HUES64 (cell line): Measurements from ENCODE around the gene ZNF181.

Experiments
- H3K27ac ChIP-seq: 2 replicates; pipeline ENCODE4 v1.7.0; 2013; ENCODE audit warnings: low read depth, low read length, inconsistent platforms
- H3K27me3 ChIP-seq: 2 replicates; pipeline ENCODE4 v1.6.1; 2013; ENCODE audit warnings: mild to moderate bottlenecking, low read length; ENCODE audit not compliant: insufficient read depth
- H3K36me3 ChIP-seq: 2 replicates; pipeline ENCODE4 v1.6.1; 2013; ENCODE audit warnings: mild to moderate bottlenecking, low read length; ENCODE audit not compliant: insufficient read depth
- H3K4me1 ChIP-seq: 2 replicates; pipeline ENCODE4 v1.6.1; 2013; ENCODE audit warnings: mild to moderate bottlenecking, low read length, moderate library complexity; ENCODE audit not compliant: insufficient read depth
- H3K4me3 ChIP-seq: 2 replicates; pipeline ENCODE4 v1.5.1; 2013; ENCODE audit warnings: mild to moderate bottlenecking, low read length, moderate library complexity
- H3K9ac ChIP-seq: 2 replicates; pipeline ENCODE4 v1.6.1; 2013; ENCODE audit warnings: mild to moderate bottlenecking, low read depth, low read length
- H3K9me3 ChIP-seq: 2 replicates; pipeline ENCODE4 v1.6.1; 2013; ENCODE audit warnings: low read depth, low read length; ENCODE audit not compliant: insufficient read depth
- WGBS: fragments of 150-250, 120-280 bp; methylation state at CpG from one replicate; pipeline ENCODE4 v1.1.7; 2013; ENCODE audit warnings: missing lambda C conversion rate; 5-methylcytosine and 5-hydroxymethylcytosine counted together

The ZNF181 gene

DNA sequence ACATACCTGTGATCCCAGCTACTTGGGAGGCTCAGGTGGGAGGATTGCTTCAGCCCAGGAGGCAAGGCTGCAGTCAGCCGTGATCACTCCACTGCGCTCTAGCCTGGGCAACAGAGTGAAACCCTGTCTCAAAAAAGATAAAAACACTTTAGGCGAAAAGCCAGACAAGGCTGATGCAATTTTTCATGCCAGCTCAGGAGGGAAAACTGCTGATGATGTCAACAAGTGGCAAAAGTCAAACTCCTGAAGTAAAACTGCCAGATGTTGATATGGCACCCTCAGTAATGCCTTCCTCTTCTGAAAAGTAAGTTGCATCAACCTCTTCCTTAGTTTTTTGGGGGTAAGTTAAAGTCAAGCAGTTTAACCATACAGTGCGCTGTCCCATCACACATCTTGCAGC lies 23.4 kb downstream of the ZNF181 start:
- H3K27me3 ChIP-seq, result no peaks in the 10 kb centered on the region
- H3K9ac ChIP-seq, result no peak overlapping the region
- H3K4me3 ChIP-seq, result no peak overlapping the region
- H3K4me1 ChIP-seq, result no peaks in the 10 kb centered on the region
- 90% methylated on average over 3 of the region's 4 CpGs for WGBS
- H3K9me3 ChIP-seq, result peaks cover 86% of the 10 kb centered on the region
- peaks cover 4% of the 10 kb centered on the region; the same call in 1 of the 2 replicates for H3K36me3 ChIP-seq
- no peak overlapping the region for H3K27ac ChIP-seq

GRCh38 chr19:34759218-34759917 lies 25.3 kb downstream of the ZNF181 start:
- no peaks in the 10 kb centered on the region for H3K4me1 ChIP-seq
- no peak overlapping the region for H3K27ac ChIP-seq
- 91% methylated on average over 8 of the region's 11 CpGs for WGBS
- no peak overlapping the region for H3K4me3 ChIP-seq
- peaks cover 4% of the 10 kb centered on the region; the same call in 1 of the 2 replicates for H3K36me3 ChIP-seq
- peaks cover 92% of the 10 kb centered on the region for H3K9me3 ChIP-seq
- H3K27me3 ChIP-seq, result no peaks in the 10 kb centered on the region
- no peak overlapping the region for H3K9ac ChIP-seq

GRCh38 chr19:34766386-34766785 lies 32.3 kb downstream of the ZNF181 start:
- no peak overlapping the region for H3K9ac ChIP-seq
- H3K4me1 ChIP-seq, result no peaks in the 10 kb centered on the region
- H3K4me3 ChIP-seq, result no peak overlapping the region
- H3K27ac ChIP-seq, result no peak overlapping the region
- peaks cover 22% of the 10 kb centered on the region for H3K36me3 ChIP-seq
- H3K27me3 ChIP-seq, result no peaks in the 10 kb centered on the region
- WGBS, result 93% methylated on average over 2 of the region's 2 CpGs
- H3K9me3 ChIP-seq, result peaks cover 40% of the 10 kb centered on the region

DNA sequence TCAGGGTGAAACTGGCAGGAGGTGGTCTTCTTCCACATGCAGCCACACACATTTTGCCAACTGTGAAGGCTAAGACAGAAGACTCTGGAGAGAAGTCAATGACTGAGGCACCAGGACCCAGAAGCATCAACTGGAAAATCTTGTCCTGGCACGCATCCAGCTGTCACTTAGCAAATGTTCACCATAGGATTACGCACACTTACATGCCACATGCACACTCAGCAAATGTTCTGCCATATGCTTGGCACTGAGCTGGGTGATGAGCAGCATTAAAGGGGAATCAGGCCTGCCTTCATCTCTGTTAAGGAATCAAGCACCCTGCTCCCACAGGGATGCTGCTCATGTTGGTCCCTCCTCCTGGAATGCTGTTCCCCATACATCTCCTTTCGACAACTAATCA lies 33.9 kb downstream of the ZNF181 start:
- H3K36me3 ChIP-seq, result peaks cover 22% of the 10 kb centered on the region

DNA sequence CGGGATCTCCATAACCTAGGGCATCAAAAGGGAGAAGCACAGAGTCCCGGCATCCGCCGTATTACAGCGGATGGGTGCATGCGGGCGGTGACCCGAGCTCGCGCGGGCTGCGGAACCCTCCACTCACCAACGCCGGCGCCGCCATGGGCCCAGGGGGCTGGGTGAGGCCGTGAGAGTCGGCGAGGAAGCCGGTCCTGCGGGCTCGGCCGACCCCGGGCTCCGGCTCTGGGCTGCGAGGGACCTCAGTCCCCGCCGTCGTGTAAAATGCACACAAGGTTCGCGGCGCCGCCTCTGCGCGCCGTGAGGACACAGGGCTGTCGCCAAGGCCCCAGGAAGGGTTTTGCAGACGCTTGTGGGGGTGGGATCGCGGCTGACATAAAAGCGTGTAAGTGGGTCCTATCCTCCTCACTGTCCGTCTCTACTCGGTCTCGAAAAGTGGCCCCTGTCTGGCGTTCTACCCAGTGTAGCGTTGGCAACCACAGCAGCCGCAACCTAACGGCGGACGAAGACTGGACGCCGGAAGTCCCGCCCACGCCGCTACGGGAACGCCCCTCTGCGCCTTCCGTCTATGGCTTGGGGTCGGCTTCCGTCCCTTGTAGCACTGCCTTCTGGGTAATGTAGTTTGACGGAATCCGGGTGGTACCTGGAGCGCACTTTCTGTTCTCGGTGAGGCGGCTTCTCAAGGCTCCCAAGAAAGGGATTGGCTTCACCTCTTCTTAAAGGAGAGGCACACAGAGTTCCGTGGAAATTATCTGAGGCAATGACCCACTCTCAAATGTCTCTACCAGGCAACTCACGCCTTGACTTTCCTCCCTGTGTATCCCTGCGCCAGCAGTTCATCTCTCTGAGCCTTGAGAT lies 38.9 kb downstream of the ZNF181 start, which contains the start of gene ZNF599:
Gene ZNF599, minus strand, starts transcription at position 519 of the 858 bp plus-strand sequence. Its CDS starts 374 bp downstream, at position 145.
- Histone ChIP-seq H3K9me3 (peaks cover 11% of the 10 kb centered on the region; the same call in 1 of the 2 replicates), H3K4me3 (peak within 1 kb of the TSS; percentile 94), H3K4me1 (no peaks in the 10 kb centered on the region), H3K36me3 (no peaks in the 10 kb centered on the region), H3K27ac (no peak within 1 kb of the TSS), H3K9ac (peak within 1 kb of the TSS; percentile 56), H3K27me3 (peaks cover 8% of the 10 kb centered on the region; the same call in 1 of the 2 replicates)
- WGBS, result 3% methylated on average over 69 of the region's 69 CpGs

More for the DNA sequence above, 33.9 kb downstream of the ZNF181 start:
- Histone ChIP-seq H3K4me3 (no peak overlapping the region), H3K4me1 (no peaks in the 10 kb centered on the region), H3K27me3 (peaks cover 6% of the 10 kb centered on the region; the same call in 1 of the 2 replicates), H3K27ac (no peak overlapping the region), H3K9me3 (peaks cover 25% of the 10 kb centered on the region; the same call in 1 of the 2 replicates), H3K9ac (no peak overlapping the region)
- WGBS, result 92% methylated on average over 3 of the region's 3 CpGs

DNA sequence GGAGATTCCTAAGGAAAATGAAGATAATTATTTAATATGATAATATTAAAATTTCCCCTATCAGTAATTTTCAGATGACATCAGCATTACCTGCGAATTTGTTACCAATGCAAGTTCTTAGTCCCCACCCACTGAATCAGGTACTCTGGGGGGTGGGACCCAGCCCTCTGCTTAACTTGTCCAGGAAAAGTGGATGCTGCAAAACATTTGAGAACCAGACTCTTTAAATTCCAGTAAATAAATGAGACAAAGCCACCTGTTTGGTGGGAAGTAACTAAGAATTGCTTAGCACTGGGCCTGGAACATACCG lies 39.5 kb downstream of the ZNF181 start:
- Histone ChIP-seq H3K36me3 (no peaks in the 10 kb centered on the region), H3K4me1 (no peaks in the 10 kb centered on the region), H3K9ac (no peak overlapping the region), H3K27ac (no peak overlapping the region), H3K9me3 (peaks cover 13% of the 10 kb centered on the region; the same call in 1 of the 2 replicates), H3K27me3 (peaks cover 8% of the 10 kb centered on the region; the same call in 1 of the 2 replicates), H3K4me3 (peak overlapping the region; percentile 94)
- WGBS, result 64% methylated on average over 2 of the region's 2 CpGs

DNA sequence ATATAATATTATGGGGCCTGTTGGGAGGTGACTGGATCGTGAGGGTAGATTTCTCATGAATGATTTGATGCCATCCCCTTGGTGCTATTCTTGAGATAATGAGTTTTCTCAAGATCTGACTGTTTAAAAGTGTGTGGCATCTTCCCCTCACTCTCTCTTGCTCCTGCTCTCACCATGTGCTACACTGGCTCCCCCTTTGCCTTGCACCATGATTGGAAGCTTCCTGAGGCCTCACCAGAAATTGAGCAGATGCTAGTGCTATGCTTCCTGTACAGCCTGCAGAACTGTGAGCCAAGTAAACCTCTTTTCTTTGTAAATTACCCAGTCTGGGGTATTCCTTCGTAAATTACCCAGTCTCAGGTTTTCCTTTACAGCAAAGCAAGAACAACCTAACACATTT lies 40.8 kb downstream of the ZNF181 start:
- peaks cover 8% of the 10 kb centered on the region; the same call in 1 of the 2 replicates for H3K27me3 ChIP-seq
- H3K9me3 ChIP-seq, result peaks cover 25% of the 10 kb centered on the region
- no peak overlapping the region for H3K27ac ChIP-seq
- no peak overlapping the region for H3K9ac ChIP-seq
- 72% methylated on average over 2 of the region's 2 CpGs for WGBS
- H3K4me1 ChIP-seq, result no peaks in the 10 kb centered on the region
- no peak overlapping the region for H3K4me3 ChIP-seq
- no peaks in the 10 kb centered on the region for H3K36me3 ChIP-seq

- H3K4me1 ChIP-seq, result no peaks in the 10 kb centered on the region
- no peak overlapping the region for H3K9ac ChIP-seq
- peaks cover 3% of the 10 kb centered on the region; the same call in 1 of the 2 replicates for H3K27me3 ChIP-seq
- H3K4me3 ChIP-seq, result no peak overlapping the region
- WGBS, result 81% methylated on average over 2 of the region's 2 CpGs
- H3K27ac ChIP-seq, result no peak overlapping the region
- H3K36me3 ChIP-seq, result no peaks in the 10 kb centered on the region
- peaks cover 31% of the 10 kb centered on the region for H3K9me3 ChIP-seq
These were observed 44.3 kb downstream of the ZNF181 start for GRCh38 chr19:34778342-34778741.

DNA sequence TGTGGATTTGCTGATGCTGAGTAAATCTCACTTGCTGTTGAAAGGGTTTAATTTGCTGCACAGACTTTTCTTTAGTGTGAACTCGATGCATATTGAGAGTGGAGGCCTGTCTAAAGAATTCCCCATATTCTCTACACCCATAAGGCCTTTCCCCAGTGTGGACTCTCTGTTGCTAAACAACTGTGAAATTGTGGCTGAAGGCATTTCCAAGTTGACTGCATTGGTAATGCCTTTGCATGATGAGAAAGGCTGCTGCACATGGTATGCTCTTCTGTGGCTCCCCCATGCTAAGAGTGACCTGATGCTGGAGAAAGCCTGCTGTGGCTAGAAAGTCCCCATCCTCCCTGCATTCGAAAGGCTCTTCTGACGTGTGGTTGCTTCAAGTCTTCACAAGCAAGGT lies 45.6 kb downstream of the ZNF181 start:
- Histone ChIP-seq H3K9me3 (peaks cover 31% of the 10 kb centered on the region), H3K9ac (no peak overlapping the region), H3K4me3 (no peak overlapping the region), H3K27ac (no peak overlapping the region), H3K27me3 (no peaks in the 10 kb centered on the region), H3K36me3 (no peaks in the 10 kb centered on the region), H3K4me1 (no peaks in the 10 kb centered on the region)
- 59% methylated on average over 3 of the region's 3 CpGs for WGBS

DNA sequence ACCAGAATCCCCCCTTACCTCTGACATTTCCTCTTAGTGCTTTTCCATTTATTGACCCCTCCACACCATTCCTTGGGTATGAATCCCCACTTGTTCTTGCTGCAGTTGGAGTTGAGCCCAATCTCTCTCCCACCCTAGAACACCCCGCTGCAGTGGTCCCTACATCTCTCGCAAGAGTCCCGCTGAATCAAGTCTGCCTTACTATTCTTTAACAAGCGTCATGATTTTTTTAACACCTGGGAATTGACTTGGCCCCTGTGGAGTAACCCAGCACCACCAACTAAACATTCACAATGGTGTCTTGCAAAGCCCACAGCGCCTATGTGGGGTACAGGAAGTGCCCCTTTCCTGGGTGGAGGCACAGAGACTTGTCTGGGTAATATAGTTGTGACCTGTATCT lies 52.2 kb downstream of the ZNF181 start:
- Histone ChIP-seq H3K4me1 (no peaks in the 10 kb centered on the region), H3K36me3 (no peaks in the 10 kb centered on the region), H3K27me3 (no peaks in the 10 kb centered on the region), H3K4me3 (no peak overlapping the region), H3K27ac (no peak overlapping the region), H3K9me3 (peaks cover 20% of the 10 kb centered on the region; the same call in 1 of the 2 replicates), H3K9ac (no peak overlapping the region)
- WGBS, result 68% methylated on average over 5 of the region's 5 CpGs
